BE2C (cell line): Measurements from ENCODE around the gene C12orf60. TPM values are rescaled to one million over a fixed set of nuclear protein-coding genes. Genes with fewer than 3 reads are reported as not detected.
"Not testable (repeated sequence)": the region's sequence is repeated elsewhere in the genome, so short reads cannot be mapped to it uniquely, and the experiment has no call there.

Experiments
- DNase-seq: peaks from one replicate; pipeline ENCODE4 v3.0.0-alpha.2; 2020
- H3K27me3 ChIP-seq: fragments of 250-450 bp; sonication (Bioruptor Pico); 2 replicates; pipeline ENCODE4 v1.5.1; 2020; ENCODE audit warnings: mild to moderate bottlenecking
- H3K36me3 ChIP-seq: fragments of 250-450 bp; sonication (Bioruptor Pico); 2 replicates; pipeline ENCODE4 v1.5.1; 2020; ENCODE audit warnings: mild to moderate bottlenecking
- H3K4me1 ChIP-seq: fragments of 250-450 bp; sonication (Bioruptor Pico); 2 replicates; pipeline ENCODE4 v1.5.1; 2020
- H3K4me3 ChIP-seq: 2 replicates; pipeline ENCODE4 v1.5.1; 2011; ENCODE audit warnings: low read depth, low read length
- H3K9me3 ChIP-seq: fragments of 250-450 bp; sonication (Bioruptor Pico); 2 replicates; pipeline ENCODE4 v1.5.1; 2020
- CTCF ChIP-seq: IDR thresholded peaks from 2 replicates; pipeline ENCODE4 v1.5.1; 2012; ENCODE audit warnings: mild to moderate bottlenecking, low read depth, low read length
- polyA plus RNA-seq: library from polyadenylated mRNA; unstranded; fragments of >200 nt; gene quantifications from one replicate; pipeline ENCODE4 v1.2.1, GENCODE V29; 2012; ENCODE audit warnings: low read depth, missing spikeins; ENCODE audit not compliant: insufficient read length, insufficient read depth

C12orf60 gene
- polyA plus RNA-seq, result 7.1 TPM

GRCh38 chr12:14803011-14803829, at the start of gene C12orf60, which contains the start of gene WBP11:
Gene C12orf60 (plus strand): TSS chr12:14803670. CDS start chr12:14822936, 19,266 bp downstream.
Gene WBP11 (minus strand): TSS chr12:14803478. CDS start chr12:14801383, 2,095 bp downstream.
- TF ChIP-seq CTCF, result no peak
- H3K9me3 ChIP-seq, result no peaks in the 10 kb centered on the region
- peak within 1 kb of the TSS; percentile 96 for H3K4me3 ChIP-seq

GRCh38 chr12:14756334-14757143, 46.9 kb upstream of the C12orf60 start:
- Histone ChIP-seq H3K36me3 (no peaks in the 10 kb centered on the region), H3K9me3 (no peaks in the 10 kb centered on the region), H3K4me3 (no peak overlapping the region), H3K4me1 (no peaks in the 10 kb centered on the region), H3K27me3 (no peaks in the 10 kb centered on the region)
- peak; percentile 39 for DNase-seq
- peak; percentile 64 for TF ChIP-seq CTCF

More at GRCh38 chr12:14803011-14803829, at the start of gene C12orf60, which contains the start of gene WBP11:
- no peaks in the 10 kb centered on the region; the same call in 1 of the 2 replicates for H3K4me1 ChIP-seq
- peak; percentile 93 for DNase-seq
- no peaks in the 10 kb centered on the region for H3K27me3 ChIP-seq
- H3K36me3 ChIP-seq, result peaks cover 16% of the 10 kb centered on the region

GRCh38 chr12:14759711-14760280, 43.7 kb upstream of the C12orf60 start:
- H3K9me3 ChIP-seq, H3K4me3 ChIP-seq, H3K36me3 ChIP-seq, H3K4me1 ChIP-seq, H3K27me3 ChIP-seq, DNase-seq: not testable (repeated sequence)

GRCh38 chr12:14765398-14765797, 38.1 kb upstream of the C12orf60 start:
- H3K4me1 ChIP-seq, result no peaks in the 10 kb centered on the region
- no peak overlapping the region for H3K4me3 ChIP-seq
- DNase-seq, result no peak
- H3K36me3 ChIP-seq, result no peaks in the 10 kb centered on the region
- no peaks in the 10 kb centered on the region for H3K27me3 ChIP-seq
- H3K9me3 ChIP-seq, result no peaks in the 10 kb centered on the region
- TF ChIP-seq CTCF, result no peak

- not testable (repeated sequence) for DNase-seq
Measured at GRCh38 chr12:14766020-14766419, 37.5 kb upstream of the C12orf60 start.

GRCh38 chr12:14766649-14767215, 36.7 kb upstream of the C12orf60 start:
- H3K27me3 ChIP-seq, result no peaks in the 10 kb centered on the region
- TF ChIP-seq CTCF, result no peak
- H3K9me3 ChIP-seq, result no peaks in the 10 kb centered on the region
- no peaks in the 10 kb centered on the region for H3K4me1 ChIP-seq
- DNase-seq, result no peak
- no peaks in the 10 kb centered on the region for H3K36me3 ChIP-seq
- H3K4me3 ChIP-seq, result no peak overlapping the region

More at GRCh38 chr12:14766020-14766419, 37.5 kb upstream of the C12orf60 start:
- H3K4me3 ChIP-seq, H3K4me1 ChIP-seq, H3K36me3 ChIP-seq, H3K9me3 ChIP-seq, H3K27me3 ChIP-seq: not testable (repeated sequence)
